K562 (cell line): Measurements from ENCODE around the gene IDI2. TPM values are rescaled to one million over a fixed set of nuclear protein-coding genes. Genes with fewer than 3 reads are reported as not detected.
A peak's percentile ranks its signal among the peaks of the same experiment; 100 is the strongest.

Source experiments
- ATF3 ChIP-seq, 2 experiments: fragments of 450-650 bp in 1 of 2; sonication (generic) in 1 of 2; formaldehyde crosslinking in 1 of 2; IDR thresholded peaks in 1 of 2; conservative IDR thresholded peaks in 1 of 2; 2 replicates each; pipeline versions ENCODE4 v1.6.1 to v1.8.1; 2016 to 2023; ENCODE audit warnings: mild to moderate bottlenecking in 2 of 2, moderate library complexity in 2 of 2, inconsistent platforms in 1 of 2, missing genetic modification reagents in 1 of 2
- BDP1 ChIP-seq: IDR thresholded peaks from 3 replicates; pipeline ENCODE4 v1.6.1; 2011; ENCODE audit not compliant: insufficient read length, insufficient read depth
- CCNT2 ChIP-seq: IDR thresholded peaks from 2 replicates; pipeline ENCODE4 v1.6.1; 2011; ENCODE audit warnings: borderline replicate concordance, low read depth, mild to moderate bottlenecking, moderate library complexity, mixed read lengths, low read length; ENCODE audit not compliant: insufficient read length; ENCODE audit errors: extremely low read depth
- COPS2 ChIP-seq: fragments of 450-650 bp; conservative IDR thresholded peaks from 2 replicates; pipeline ENCODE4 v1.6.1; 2016; ENCODE audit warnings: mild to moderate bottlenecking, moderate library complexity
- ETV6 ChIP-seq, 3 experiments: fragments of 150-350 bp in 1 of 3; sonication (generic) in 1 of 3; formaldehyde crosslinking in 1 of 3; IDR thresholded peaks; 2 replicates each; pipeline versions ENCODE4 v1.6.1 to v1.8.0; 2014 to 2022; ENCODE audit warnings: borderline replicate concordance in 2 of 3, low read depth in 2 of 3, antibody characterized with exemption in 1 of 3, low read length in 1 of 3, mild to moderate bottlenecking in 1 of 3, missing genetic modification reagents in 1 of 3
- GTF2B ChIP-seq: IDR thresholded peaks from 2 replicates; pipeline ENCODE4 v1.6.1; 2011; ENCODE audit not compliant: insufficient read length; ENCODE audit errors: extremely low read depth
- HES1 ChIP-seq: fragments of 450-650 bp; IDR thresholded peaks from 2 replicates; pipeline ENCODE4 v1.6.1; 2016; ENCODE audit warnings: low read depth, mild to moderate bottlenecking, moderate library complexity
- KLF10 ChIP-seq: fragments of 250-450 bp; sonication (Bioruptor Pico); IDR thresholded peaks from 2 replicates; pipeline ENCODE4 v1.6.1; 2021; ENCODE audit warnings: matching md5 sums
- NR0B1 ChIP-seq: fragments of 450-650 bp; IDR thresholded peaks from one replicate; pipeline ENCODE4 v1.6.1; 2018; ENCODE audit warnings: mild to moderate bottlenecking, moderate library complexity; ENCODE audit not compliant: partially characterized antibody
- PBX2 ChIP-seq, 2 experiments: IDR thresholded peaks in 1 of 2; conservative IDR thresholded peaks in 1 of 2; 2 replicates each; pipeline ENCODE4 v1.6.1; 2016; ENCODE audit warnings: low read depth in 2 of 2, mild to moderate bottlenecking in 1 of 2, missing compliant biosample characterization in 1 of 2, missing genetic modification characterization in 1 of 2, moderate library complexity in 1 of 2
- PML ChIP-seq: IDR thresholded peaks from 2 replicates; pipeline ENCODE4 v1.6.1; 2012; ENCODE audit warnings: low read length, inconsistent platforms
- SUPT5H ChIP-seq: fragments of 450-650 bp; IDR thresholded peaks from 2 replicates; pipeline ENCODE4 v1.6.1; 2016
- TAF15 ChIP-seq: fragments of 200-400 bp; formaldehyde crosslinking; IDR thresholded peaks from 2 replicates; pipeline ENCODE4 v1.6.1; 2017; ENCODE audit warnings: mild to moderate bottlenecking, low read depth, low read length, moderate library complexity
- TAF9B ChIP-seq: fragments of 450-650 bp; IDR thresholded peaks from 2 replicates; pipeline ENCODE4 v1.6.1; 2018; ENCODE audit warnings: mild to moderate bottlenecking; ENCODE audit not compliant: partially characterized antibody
- ZNF143 ChIP-seq: sonication (generic); formaldehyde crosslinking; IDR thresholded peaks from 2 replicates; pipeline ENCODE4 v1.9.0; 2022; ENCODE audit warnings: mild to moderate bottlenecking, missing genetic modification reagents
- ZNF197 ChIP-seq: fragments of 200-800 bp; sonication (Bioruptor generic); IDR thresholded peaks from 2 replicates; pipeline ENCODE4 v1.6.1; 2016; ENCODE audit warnings: low read depth, missing genetic modification characterization, missing compliant biosample characterization
- ZNF217 ChIP-seq: sonication (generic); formaldehyde crosslinking; IDR thresholded peaks from 2 replicates; pipeline ENCODE4 v1.8.0; 2022; ENCODE audit warnings: mild to moderate bottlenecking, missing genetic modification reagents
- ZNF277 ChIP-seq: fragments of 250-450 bp; sonication (Bioruptor Pico); IDR thresholded peaks from 2 replicates; pipeline ENCODE4 v1.8.0; 2022; ENCODE audit warnings: inconsistent platforms, mild to moderate bottlenecking, moderate library complexity, borderline replicate concordance
- ZNF507 ChIP-seq: conservative IDR thresholded peaks from 2 replicates; pipeline ENCODE4 v1.6.1; 2017; ENCODE audit warnings: missing genetic modification characterization, missing compliant biosample characterization
- polyA plus RNA-seq, 8 experiments: library from polyadenylated mRNA; depleted of rRNA in 4 of 8; stranded (reverse) in 5 of 8; unstranded in 3 of 8; fragments of >200 nt; fragmentation: Nextera tagmentation in 2 of 8; fragmentation: Illumina TruSeq in 1 of 8; extraction: Ambion mirVana in 2 of 8; extraction: Trizol in 1 of 8; gene quantifications; 2 replicates each; pipeline versions ENCODE4 v1.2.1 to v1.2.3, GENCODE V29; 2011 to 2014; ENCODE audit warnings: inconsistent platforms in 1 of 8, missing spikeins in 1 of 8
- total RNA-seq, 7 experiments: library from RNA; depleted of rRNA in 6 of 7; stranded (reverse); fragments of >200 nt in 6 of 7; fragmentation: Illumina TruSeq in 2 of 7; extraction: Trizol in 2 of 7; gene quantifications; 2 replicates each; pipeline versions ENCODE4 v1.2.1 to v1.2.3, GENCODE V29; 2011 to 2021; ENCODE audit warnings: low replicate concordance in 1 of 7

Gene IDI2
- total and polyA plus RNA-seq, 9 of the 15 experiments (the other 6 are each of a cell fraction or from before 2014, with no cell fraction given) = not detected

GRCh38 chr10:1050145-1050544, 24.5 kb upstream of the IDI2 start (continued):
- TF ChIP-seq ZNF277 (no peak), HES1 (no peak), NR0B1 (no peak), SUPT5H (no peak), TAF9B (no peak), CCNT2 (no peak), PBX2 (CRISPR knock-in tag; IDR thresholded peaks at IDR 0.05; ENCODE audit: low read depth) (no peak), PBX2 (tag; conservative IDR thresholded peaks at IDR 0.05; ENCODE audit: low read depth) (peak; percentile 91), PML (peak; percentile 53; the same call in 1 of the 2 replicates), ATF3 (IDR thresholded peaks at IDR 0.05) (0 out of 2 replicates have a peak, but pooled peaks have one; percentile 35), ATF3 (CRISPR knock-in tag; conservative IDR thresholded peaks at IDR 0.05) (no peak), ZNF507 (tag) (no peak), ZNF143 (CRISPR knock-in tag) (no peak), GTF2B (no peak), TAF15 (no peak), ETV6 (IDR thresholded peaks at IDR 0.05; ENCODE audit: borderline replicate concordance in 1 of 2, low read depth in 2 of 2, low read length in 1 of 2) (no peak), ETV6 (CRISPR knock-in tag; IDR thresholded peaks at IDR 0.05; ENCODE audit: borderline replicate concordance) (no peak), BDP1 (no peak), COPS2 (no peak), KLF10 (no peak), ZNF217 (CRISPR knock-in tag) (no peak), ZNF197 (CRISPR knock-in tag) (no peak)
